GM20431 (cell line): ENCODE results near the gene ZNF496.
"Not testable (repeated sequence)": the region's sequence is repeated elsewhere in the genome, so short reads cannot be mapped to it uniquely, and the experiment has no call there.

Experiments used
- in situ Hi-C: fragments of 300-500 bp; cut with MseI, MboI; formaldehyde crosslinking; loops from one replicate; pipeline ENCODE4 v1.15.0; 2020; ENCODE audit warnings: low sequenced_read_pairs; ENCODE audit not compliant: unreplicated experiment

The ZNF496 gene

DNA sequence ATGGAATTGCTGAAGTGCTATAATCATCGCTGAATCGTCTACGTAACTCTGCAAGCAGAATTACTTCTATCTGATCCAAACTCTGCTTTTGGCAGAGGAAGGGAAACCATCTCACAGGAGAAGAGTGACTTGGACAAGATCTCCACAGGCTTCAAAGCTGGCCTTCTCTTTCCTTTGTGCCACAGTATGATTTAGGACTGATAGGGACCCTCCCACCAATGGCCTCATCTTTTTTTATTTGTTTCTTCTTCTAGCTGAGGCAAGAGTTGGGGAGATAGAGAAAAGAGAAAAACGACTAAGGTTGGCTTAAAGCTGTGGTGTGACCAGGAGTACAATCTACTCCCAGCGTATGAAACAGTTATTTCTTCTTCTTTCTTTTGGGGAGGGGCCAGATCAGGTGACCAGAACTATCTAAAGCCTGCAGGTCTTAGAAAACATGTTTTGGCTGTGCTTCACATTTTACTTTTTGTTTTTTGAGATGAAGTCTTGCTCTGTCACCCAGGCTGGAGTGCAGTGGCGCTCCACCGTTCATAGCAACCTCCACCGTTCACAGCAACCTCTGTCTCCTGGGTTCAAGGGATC, 35.0 kb downstream of the ZNF496 start:
- in situ Hi-C loops: no loop called here

GRCh38 chr1:247295746-247296145, 35.9 kb downstream of the ZNF496 start:
- in situ Hi-C loops: no loop called here

DNA sequence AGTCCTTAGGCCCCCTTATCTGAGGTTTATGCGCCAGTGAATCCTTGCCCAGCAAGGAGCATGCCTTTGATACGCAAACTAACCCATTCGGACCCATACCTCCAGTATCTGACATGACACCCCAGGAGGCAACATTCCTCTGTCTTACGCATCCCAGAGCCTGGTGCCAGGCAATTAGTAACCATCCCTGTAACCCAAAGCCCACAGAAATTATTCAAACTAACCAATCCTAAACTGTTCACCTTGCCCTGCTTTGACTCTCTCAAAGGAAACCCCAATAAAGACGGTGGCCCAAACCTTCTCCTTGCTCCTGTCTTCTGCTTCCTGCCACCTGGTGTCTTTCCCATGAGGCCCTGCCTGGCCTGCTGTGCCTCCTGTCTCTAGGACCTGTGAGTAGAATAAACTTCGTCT, 36.4 kb downstream of the ZNF496 start:
- in situ Hi-C loops: no loop called here

GRCh38 chr1:247294282-247294681, 37.4 kb downstream of the ZNF496 start:
- in situ Hi-C loops: no loop called here

DNA sequence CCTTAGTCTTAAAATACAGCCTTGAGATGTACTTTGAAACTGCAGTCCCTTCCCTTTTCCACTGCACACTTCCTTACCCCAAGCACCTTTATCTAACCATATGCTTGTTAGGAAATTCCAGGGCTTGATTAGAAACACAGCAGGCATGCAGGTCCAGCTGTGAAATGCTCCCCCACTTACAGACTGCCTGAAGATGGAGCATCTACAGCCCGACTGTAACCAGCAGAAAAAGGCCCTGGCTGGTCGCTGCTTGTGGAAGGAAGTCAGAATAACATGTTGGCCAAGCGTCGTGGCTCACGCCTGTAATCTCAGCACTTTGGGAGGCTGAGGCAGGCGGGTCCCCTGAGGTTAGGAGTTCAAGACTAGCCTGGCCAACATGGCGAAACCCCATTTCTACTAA, 38.6 kb downstream of the ZNF496 start:
- in situ Hi-C loops: no loop called here

GRCh38 chr1:247291833-247292561, 39.7 kb downstream of the ZNF496 start:
- in situ Hi-C loops: no loop called here

GRCh38 chr1:247291161-247291560, 40.5 kb downstream of the ZNF496 start:
- in situ Hi-C loops: no loop called here

- in situ Hi-C loops: no loop called here
Measured at GRCh38 chr1:247290576-247290975, 41.1 kb downstream of the ZNF496 start.

GRCh38 chr1:247289274-247289892, 42.3 kb downstream of the ZNF496 start:
- in situ Hi-C loops: not testable (repeated sequence)

DNA sequence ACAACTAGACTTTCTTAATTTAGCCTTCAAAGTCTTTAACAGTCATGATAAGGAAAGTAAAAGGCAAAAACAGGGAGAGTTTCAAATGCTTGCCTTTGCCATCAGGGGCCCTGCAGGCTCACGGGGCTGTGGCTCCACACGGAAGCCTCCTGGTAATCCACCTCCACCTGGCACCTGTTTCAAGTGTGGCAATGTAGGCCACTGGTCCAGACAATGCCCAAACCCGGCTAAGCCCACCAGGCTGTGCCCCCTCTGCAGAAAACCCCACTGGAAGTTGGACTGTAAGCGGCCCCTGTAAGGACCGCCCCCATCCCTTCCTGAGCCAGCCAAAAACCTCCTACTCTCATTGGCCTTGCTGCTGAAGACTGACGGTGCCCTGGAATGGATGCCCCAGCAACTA, 43.3 kb downstream of the ZNF496 start:
- in situ Hi-C loops: no loop called here

GRCh38 chr1:247287460-247287859, 44.2 kb downstream of the ZNF496 start:
- in situ Hi-C loops: no loop called here

- in situ Hi-C loops: no loop called here
Measured at GRCh38 chr1:247286134-247286670, 45.5 kb downstream of the ZNF496 start.

GRCh38 chr1:247281001-247281574, 50.6 kb downstream of the ZNF496 start:
- in situ Hi-C loops: no loop called here

GRCh38 chr1:247277191-247277590, 54.5 kb downstream of the ZNF496 start:
- in situ Hi-C loops: no loop called here

DNA sequence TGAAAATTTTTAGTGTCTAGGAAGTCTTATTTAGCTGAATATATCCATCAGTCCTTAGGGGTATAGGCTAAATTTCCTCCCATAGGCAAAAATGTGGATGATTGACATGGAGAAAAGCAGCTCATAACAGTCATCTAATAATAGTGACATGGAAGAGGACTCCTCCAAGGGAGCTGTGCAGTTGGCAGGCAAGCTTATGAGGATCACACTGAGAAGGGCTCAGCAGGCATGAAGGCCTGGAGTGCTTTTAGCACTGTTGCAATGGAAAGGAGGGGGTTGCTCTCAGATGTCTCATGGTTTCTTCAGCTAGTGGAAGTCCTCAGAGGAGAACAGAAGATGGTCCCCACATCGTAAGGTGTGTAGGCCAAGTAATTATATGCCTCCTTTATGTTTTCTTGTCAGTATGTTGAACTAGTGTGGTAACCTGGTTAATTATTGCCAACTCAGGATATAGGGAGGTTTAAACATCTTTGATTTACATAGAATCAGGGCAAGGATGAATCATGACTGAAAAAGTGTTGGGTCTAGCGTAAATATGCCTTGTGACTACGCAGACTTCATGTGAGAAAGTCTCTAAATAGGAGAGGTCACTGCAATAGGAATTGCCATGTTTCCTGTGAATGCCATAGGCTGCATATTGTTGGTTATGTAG, 56.9 kb downstream of the ZNF496 start:
- in situ Hi-C loops: no loop called here

GRCh38 chr1:247273013-247273412, 58.7 kb downstream of the ZNF496 start:
- in situ Hi-C loops: no loop called here

GRCh38 chr1:247270003-247270402, 61.7 kb downstream of the ZNF496 start:
- in situ Hi-C loops: no loop called here

- in situ Hi-C loops: no loop called here
Measured at GRCh38 chr1:247269133-247269532, 62.5 kb downstream of the ZNF496 start.

DNA sequence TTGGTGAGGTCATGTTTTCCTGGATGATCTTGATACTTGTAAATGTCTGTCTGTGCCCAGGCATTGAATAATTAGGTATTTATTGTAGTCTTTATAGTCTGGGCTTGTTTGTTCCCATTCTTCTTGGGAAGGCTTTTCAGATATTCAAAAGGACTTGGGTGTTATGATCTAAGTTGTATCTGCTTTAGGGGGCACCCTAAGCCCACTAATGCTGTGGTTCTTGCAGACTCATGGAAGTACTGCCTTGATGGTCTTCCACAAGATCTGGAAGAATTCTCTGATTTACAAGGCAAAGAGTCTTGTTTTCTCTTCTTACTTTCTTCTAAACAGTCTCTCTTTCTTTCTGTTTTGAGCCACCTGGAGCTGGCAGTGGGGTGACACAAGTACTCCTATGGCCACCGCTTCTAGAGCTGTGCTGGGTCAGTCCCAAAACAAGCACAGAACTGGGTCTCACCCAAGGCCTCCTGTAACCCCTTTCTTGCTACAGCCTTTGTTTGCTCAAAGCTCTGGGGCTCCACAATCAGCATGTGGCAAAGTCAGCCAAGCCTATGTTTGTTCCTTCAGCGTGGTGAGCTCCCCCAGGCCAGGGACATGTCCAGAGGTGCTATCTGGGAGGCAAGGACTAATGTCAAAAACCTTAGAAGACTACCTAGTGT, 63.1 kb downstream of the ZNF496 start:
- in situ Hi-C loops: no loop called here

- in situ Hi-C loops: no loop called here
Measured at GRCh38 chr1:247266053-247266452, 65.6 kb downstream of the ZNF496 start.
